ENCODE measurements around the gene ASS1.

GRCh38 chr9:130541533-130541932, 96.8 kb downstream of the ASS1 start:
- TF ChIP-seq, protein P1, sequence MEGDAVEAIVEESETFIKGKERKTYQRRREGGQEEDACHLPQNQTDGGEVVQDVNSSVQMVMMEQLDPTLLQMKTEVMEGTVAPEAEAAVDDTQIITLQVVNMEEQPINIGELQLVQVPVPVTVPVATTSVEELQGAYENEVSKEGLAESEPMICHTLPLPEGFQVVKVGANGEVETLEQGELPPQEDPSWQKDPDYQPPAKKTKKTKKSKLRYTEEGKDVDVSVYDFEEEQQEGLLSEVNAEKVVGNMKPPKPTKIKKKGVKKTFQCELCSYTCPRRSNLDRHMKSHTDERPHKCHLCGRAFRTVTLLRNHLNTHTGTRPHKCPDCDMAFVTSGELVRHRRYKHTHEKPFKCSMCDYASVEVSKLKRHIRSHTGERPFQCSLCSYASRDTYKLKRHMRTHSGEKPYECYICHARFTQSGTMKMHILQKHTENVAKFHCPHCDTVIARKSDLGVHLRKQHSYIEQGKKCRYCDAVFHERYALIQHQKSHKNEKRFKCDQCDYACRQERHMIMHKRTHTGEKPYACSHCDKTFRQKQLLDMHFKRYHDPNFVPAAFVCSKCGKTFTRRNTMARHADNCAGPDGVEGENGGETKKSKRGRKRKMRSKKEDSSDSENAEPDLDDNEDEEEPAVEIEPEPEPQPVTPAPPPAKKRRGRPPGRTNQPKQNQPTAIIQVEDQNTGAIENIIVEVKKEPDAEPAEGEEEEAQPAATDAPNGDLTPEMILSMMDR (conservative IDR thresholded peaks at IDR 0.05; ENCODE audit: low read depth, low read length) = no peak
- TF ChIP-seq EZH2 (IDR thresholded peaks at IDR 0.05; ENCODE audit: borderline replicate concordance, low read depth, low read length, poor library complexity, severe bottlenecking) = no peak
